K562 (cell line): Measurements from ENCODE around the gene CTDSPL. TPM values are rescaled to one million over a fixed set of nuclear protein-coding genes. Genes with fewer than 3 reads are reported as not detected.

Source experiments
- ATAC-seq: fragments of 200-7000 bp; cut with Tn5 transposase; 3 replicates; pipeline ENCODE4 v1.9.1; 2020; ENCODE audit warnings: moderate library complexity
- BruUV-seq: library from RNA; stranded (reverse); fragments of 400-500 nt; replicated peaks from 2 replicates; lab custom pipeline; 2021; lab: Mats Ljungman, UMichigan
- CTCF ChIA-PET: fragments of 300-600 bp; formaldehyde crosslinking; extraction: SDS; loops from one replicate; lab custom pipeline; 2021; ENCODE audit warnings: low intra/inter-chr PET ratio; lab: Yijun Ruan, JAX
- POLR2A ChIA-PET: fragments of 300-600, 350-650 bp; sonication (Branson Sonifier 250); formaldehyde crosslinking; extraction: SDS; loops from one replicate; lab custom pipeline; 2021; ENCODE audit warnings: antibody characterized with exemption, inconsistent platforms; lab: Yijun Ruan, JAX
- DNase-seq, 4 experiments: peaks; one replicate each; pipeline versions ENCODE4 v3.0.0 to v3.0.0-alpha.2; 2011 to 2018; ENCODE audit warnings: low spot score in 3 of 4, mixed read lengths in 3 of 4; ENCODE audit errors: extremely low read depth in 1 of 4
- FAIRE-seq: peaks from 2 replicates; lab custom pipeline; 2011; peaks lifted over from hg19 to GRCh38; lab: Jason Lieb, UNC
- H2AFZ ChIP-seq: 2 replicates; pipeline ENCODE4 v1.6.0; 2011; ENCODE audit warnings: low read depth, low read length, control low read depth, inconsistent platforms
- H3K27ac ChIP-seq: fragments of 200-600 bp; 3 replicates; pipeline ENCODE4 v1.8.0; 2011; ENCODE audit warnings: low read depth, mild to moderate bottlenecking, control low read depth, inconsistent platforms, low read length, moderate library complexity, mixed read lengths; ENCODE audit errors: extremely low read depth
- H3K27me3 ChIP-seq, 2 experiments: fragments of 300-600 bp in 1 of 2; 2 replicates in 1 of 2; 3 replicates in 1 of 2; pipeline versions ENCODE4 v1.6.0 to v1.8.0; 2011; ENCODE audit warnings: inconsistent platforms in 2 of 2, low read length in 2 of 2, mild to moderate bottlenecking in 1 of 2, mixed read lengths in 1 of 2, moderate library complexity in 1 of 2; ENCODE audit not compliant: control insufficient read depth in 2 of 2, insufficient read depth in 2 of 2
- H3K36me3 ChIP-seq: fragments of 300-600 bp; 3 replicates; pipeline ENCODE4 v1.8.0; 2011; ENCODE audit warnings: mild to moderate bottlenecking, low read length, inconsistent platforms; ENCODE audit not compliant: control insufficient read depth, insufficient read depth
- H3K4me1 ChIP-seq, 2 experiments: fragments of 200-600 bp in 1 of 2; replicated peaks in 1 of 2; 2 replicates in 1 of 2; 3 replicates in 1 of 2; pipeline versions ENCODE4 v1.5.1 to v1.8.0; 2011; ENCODE audit warnings: inconsistent platforms in 2 of 2, low read length in 2 of 2, mild to moderate bottlenecking in 1 of 2, mixed read lengths in 1 of 2, moderate library complexity in 1 of 2; ENCODE audit not compliant: control insufficient read depth in 2 of 2, insufficient read depth in 2 of 2
- H3K4me2 ChIP-seq: 2 replicates; pipeline ENCODE4 v1.6.1; 2011; ENCODE audit warnings: low read length, control low read depth, inconsistent platforms, mixed read lengths; ENCODE audit not compliant: insufficient read depth
- H3K4me3 ChIP-seq: fragments of 200-600 bp; sonication (generic), shearing (Covaris generic); 2 replicates; pipeline ENCODE4 v1.5.1; 2016; ENCODE audit warnings: control low read depth, inconsistent platforms
- H3K79me2 ChIP-seq: fragments of 200-600 bp; 3 replicates; pipeline ENCODE4 v1.8.0; 2011; ENCODE audit warnings: low read length, inconsistent platforms; ENCODE audit not compliant: control insufficient read depth, insufficient read depth
- H3K9ac ChIP-seq, 2 experiments: 2 replicates each; pipeline versions ENCODE4 v1.6.0 to v1.6.1; 2011; ENCODE audit warnings: low read depth in 2 of 2, low read length in 2 of 2, control low read depth in 1 of 2, inconsistent platforms in 1 of 2, mild to moderate bottlenecking in 1 of 2, mixed read lengths in 1 of 2; ENCODE audit not compliant: insufficient read depth in 1 of 2
- H3K9me1 ChIP-seq: one replicate; pipeline ENCODE4 v1.6.0; 2011; ENCODE audit warnings: inconsistent platforms, mild to moderate bottlenecking, low read length, moderate library complexity; ENCODE audit not compliant: control insufficient read depth, insufficient read depth
- H3K9me3 ChIP-seq: replicated peaks from 2 replicates; pipeline ENCODE4 v1.5.1; 2011; ENCODE audit warnings: low read depth, low read length, inconsistent platforms; ENCODE audit not compliant: control insufficient read depth, insufficient read depth
- H4K20me1 ChIP-seq: replicated peaks from 2 replicates; pipeline ENCODE4 v1.6.1; 2011; ENCODE audit warnings: low read length, inconsistent platforms, mixed read lengths; ENCODE audit not compliant: control insufficient read depth, insufficient read depth
- ASH1L ChIP-seq: fragments of 450-650 bp; IDR thresholded peaks from 2 replicates; pipeline ENCODE4 v1.6.1; 2018; ENCODE audit warnings: borderline replicate concordance, mild to moderate bottlenecking, low read depth; ENCODE audit not compliant: partially characterized antibody
- HCFC1 ChIP-seq: IDR thresholded peaks from 2 replicates; pipeline ENCODE4 v1.6.1; 2012; ENCODE audit warnings: low read depth, low read length, improper control_type of control experiment
- MTA1 ChIP-seq: fragments of 450-650 bp; IDR thresholded peaks from 2 replicates; pipeline ENCODE4 v1.6.1; 2017; ENCODE audit warnings: borderline replicate concordance
- NEUROD1 ChIP-seq: fragments of 150-350 bp; IDR thresholded peaks from 2 replicates; pipeline ENCODE4 v1.6.1; 2014; ENCODE audit warnings: borderline replicate concordance, low read length, low read depth; ENCODE audit not compliant: partially characterized antibody
- PHF21A ChIP-seq: fragments of 450-650 bp; IDR thresholded peaks from 2 replicates; pipeline ENCODE4 v1.6.1; 2017; ENCODE audit warnings: low read depth, borderline replicate concordance
- TSC22D4 ChIP-seq: fragments of 450-650 bp; IDR thresholded peaks from 2 replicates; pipeline ENCODE4 v1.6.1; 2016; ENCODE audit warnings: missing genetic modification characterization, missing biosample characterization, control low read depth
- XRCC3 ChIP-seq: fragments of 450-650 bp; IDR thresholded peaks from 2 replicates; pipeline ENCODE4 v1.6.1; 2017; ENCODE audit warnings: mild to moderate bottlenecking, moderate library complexity
- ZNF589 ChIP-seq: fragments of 200-800 bp; sonication (Bioruptor generic); IDR thresholded peaks from 2 replicates; pipeline ENCODE4 v1.6.1; 2016; ENCODE audit warnings: low read depth, missing genetic modification characterization, missing compliant biosample characterization
- ZNF717 ChIP-seq: fragments of 250-450 bp; sonication (Bioruptor Pico); IDR thresholded peaks from 2 replicates; pipeline ENCODE4 v1.5.0; 2021
- WGBS: fragments of 100-300 bp; shearing (Covaris generic); methylation state at CpG from one replicate; pipeline ENCODE4 v1.1.6; 2016; ENCODE audit warnings: low coverage, mixed read lengths; ENCODE audit not compliant: insufficient coverage; ENCODE audit errors: missing lambda C conversion rate; 5-methylcytosine and 5-hydroxymethylcytosine counted together
- in situ Hi-C: fragments of 300-500 bp; cut with MboI; formaldehyde crosslinking; loops from 4 replicates; pipeline ENCODE4 v1.15.0; 2018; ENCODE audit warnings: inconsistent platforms, mixed read lengths
- intact Hi-C: fragments of 100-400 bp; cut with micrococcal nuclease; formaldehyde crosslinking; loops from 2 replicates; pipeline ENCODE4 v1.14.2; 2022
- polyA plus RNA-seq, 8 experiments: library from polyadenylated mRNA; depleted of rRNA in 4 of 8; stranded (reverse) in 5 of 8; unstranded in 3 of 8; fragments of >200 nt; fragmentation: Nextera tagmentation in 2 of 8; fragmentation: Illumina TruSeq in 1 of 8; extraction: Ambion mirVana in 2 of 8; extraction: Trizol in 1 of 8; gene quantifications; 2 replicates each; pipeline versions ENCODE4 v1.2.1 to v1.2.3, GENCODE V29; 2011 to 2014; ENCODE audit warnings: inconsistent platforms in 1 of 8, missing spikeins in 1 of 8
- total RNA-seq, 7 experiments: library from RNA; depleted of rRNA in 6 of 7; stranded (reverse); fragments of >200 nt in 6 of 7; fragmentation: Illumina TruSeq in 2 of 7; extraction: Trizol in 2 of 7; gene quantifications; 2 replicates each; pipeline versions ENCODE4 v1.2.1 to v1.2.3, GENCODE V29; 2011 to 2021; ENCODE audit warnings: low replicate concordance in 1 of 7

CTDSPL gene
- total and polyA plus RNA-seq, 9 of the 15 experiments (the other 6 are each of a cell fraction or from before 2014, with no cell fraction given), result 5.1 to 19.3 (median 11.3) TPM

DNA sequence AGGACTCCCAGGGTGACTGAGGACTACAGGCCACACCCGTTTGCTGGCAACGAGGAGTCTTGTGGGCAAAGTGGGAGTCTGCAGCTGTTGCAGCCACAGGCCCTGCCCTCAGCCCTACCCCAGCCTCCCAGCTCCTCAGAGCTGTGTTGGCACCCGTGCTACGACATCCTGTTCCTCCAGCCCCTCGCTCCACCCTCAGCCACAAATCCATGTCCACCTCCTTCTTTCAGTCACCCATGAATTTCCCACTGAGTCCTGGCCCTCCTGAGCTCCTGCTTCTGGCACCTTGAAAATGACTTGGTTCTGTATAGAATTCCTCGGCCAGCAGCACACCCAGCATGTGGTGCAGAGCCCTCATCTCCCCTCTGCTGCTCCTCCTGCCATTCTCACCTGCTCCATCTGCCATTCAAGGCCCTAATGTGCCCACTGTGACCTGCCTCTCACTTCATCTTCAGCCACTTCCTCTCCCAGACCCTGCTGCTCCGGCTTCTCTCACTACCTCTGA lies 108.0 kb downstream of the CTDSPL start:
- POLR2A ChIA-PET, result interaction anchor here (0.5 to 0.9 kb wide), 5 partner anchors 14 to 383 kb away, joined by 3 to 4 read pairs (median 3); no protein-coding TSS in a partner anchor
- Histone ChIP-seq H3K4me3 (no peak overlapping the region), H3K9me3 (no peaks in the 10 kb centered on the region), H3K9me1 (peaks cover 2% of the 10 kb centered on the region), H3K4me2 (no peak overlapping the region)
- DNase-seq, result no peak
- no TSS peak for BruUV-seq
- WGBS, result 35% methylated on average over 7 of the region's 7 CpGs
- TF ChIP-seq ZNF589 (CRISPR knock-in tag), result no peak
- TF ChIP-seq PHF21A, result no peak
- TF ChIP-seq ZNF717 (CRISPR knock-in tag), result no peak
- TF ChIP-seq ASH1L, result no peak
- no peak for TF ChIP-seq MTA1
- no peak for TF ChIP-seq NEUROD1
- TF ChIP-seq TSC22D4 (tag), result no peak
- no peak for TF ChIP-seq XRCC3
- TF ChIP-seq HCFC1, result no peak
- TF ChIP-seq, all 486 proteins: peak for 0
- in situ Hi-C loops, result loop anchor here (5.0 kb wide), 1 partner anchor 112 kb away; no protein-coding TSS in a partner anchor
- FAIRE-seq (no peak), ATAC-seq (no peak)
- Histone ChIP-seq H3K9ac (peak overlapping the region in 1 of 2 experiments; percentile 47; a peak in 2 of 4 replicates), H2AFZ (no peak overlapping the region), H3K27me3 (0 out of 5 replicates have a peak, but pooled peaks cover 0 to 4% of the 10 kb centered on the region in 2 experiments), H4K20me1 (no peaks in the 10 kb centered on the region), H3K36me3 (no peaks in the 10 kb centered on the region), H3K27ac (no peak overlapping the region), H3K79me2 (no peaks in the 10 kb centered on the region), H3K4me1 (peaks cover 0 to 7% of the 10 kb centered on the region in 2 experiments; a peak in 2 of 5 replicates)
- CTCF ChIA-PET, result interaction anchor here (0.6 kb wide), 1 partner anchor 323 kb away, joined by 5 read pairs; no protein-coding TSS in a partner anchor
- intact Hi-C loops, result loop anchor here (5.0 to 10.0 kb wide), 4 partner anchors 148 to 1242 kb away; no protein-coding TSS in a partner anchor
